LNCaP clone FGC (cell line): ENCODE measurements around the gene MGAT5.

ENCODE experiments used
- DNase-seq: peaks from one replicate; pipeline ENCODE4 v3.0.0-alpha.2; 2011; ENCODE audit warnings: low read depth
- H3K4me3 ChIP-seq: 2 replicates; pipeline ENCODE4 v1.5.1; 2011; ENCODE audit warnings: mild to moderate bottlenecking, low read depth, low read length, control low read depth
- CTCF ChIP-seq: IDR thresholded peaks from 2 replicates; pipeline ENCODE4 v1.5.1; 2012; ENCODE audit warnings: mild to moderate bottlenecking; ENCODE audit not compliant: control insufficient read depth, insufficient read depth; ENCODE audit errors: extremely low read depth

MGAT5 gene

GRCh38 chr2:134352844-134353243 is 99.0 kb downstream of the MGAT5 start:
- TF ChIP-seq CTCF: no peak
- no peak for DNase-seq
- no peak overlapping the region for H3K4me3 ChIP-seq

GRCh38 chr2:134354611-134355010 is 100.7 kb downstream of the MGAT5 start:
- no peak for TF ChIP-seq CTCF
- H3K4me3 ChIP-seq: no peak overlapping the region
- no peak for DNase-seq

GRCh38 chr2:134357814-134358213 is 103.9 kb downstream of the MGAT5 start:
- H3K4me3 ChIP-seq: no peak overlapping the region
- DNase-seq: no peak
- TF ChIP-seq CTCF: no peak

- TF ChIP-seq CTCF: no peak
- H3K4me3 ChIP-seq: no peak overlapping the region
- no peak for DNase-seq
Measured at GRCh38 chr2:134359367-134360081, 105.7 kb downstream of the MGAT5 start.

GRCh38 chr2:134360745-134361487 is 107.0 kb downstream of the MGAT5 start:
- no peak overlapping the region for H3K4me3 ChIP-seq
- no peak for TF ChIP-seq CTCF
- DNase-seq: no peak

- TF ChIP-seq CTCF: no peak
- H3K4me3 ChIP-seq: no peak overlapping the region
- DNase-seq: no peak
Measured at GRCh38 chr2:134361648-134362047, 107.8 kb downstream of the MGAT5 start.
